Tibial artery (tissue), 4 donors: ENCODE measurements around the gene DHRS4.

Experiments
- DNase-seq, 2 donors: peaks; one replicate each; pipeline ENCODE4 v3.0.0-alpha.2; 2019
- H3K27ac ChIP-seq, 2 donors: fragments of 200-600 bp; sonication (generic) in 1 of 2; 1 replicate in 1 of 2; 2 replicates in 1 of 2; pipeline ENCODE4 v1.5.1; 2018 to 2019; ENCODE audit warnings: mild to moderate bottlenecking in 1 of 2
- H3K27me3 ChIP-seq, 2 donors: fragments of 200-600 bp; sonication (generic) in 1 of 2; one replicate each; pipeline versions ENCODE4 v1.5.1 to v1.6.0; 2016 to 2019
- H3K36me3 ChIP-seq, 3 donors: fragments of 200-600 bp; sonication (generic) in 2 of 3; one replicate each; pipeline ENCODE4 v1.5.1; 2016 to 2019; ENCODE audit warnings: mild to moderate bottlenecking in 2 of 3
- H3K4me1 ChIP-seq, 4 donors: fragments of 200-600 bp; sonication (generic) in 2 of 4; 1 replicate in 3 of 4; 2 replicates in 1 of 4; pipeline ENCODE4 v1.5.1; 2016 to 2019
- H3K4me3 ChIP-seq, 2 donors: fragments of 200-600 bp; sonication (generic) in 1 of 2; 1 replicate in 1 of 2; 2 replicates in 1 of 2; pipeline ENCODE4 v1.5.1; 2018 to 2019; ENCODE audit warnings: mild to moderate bottlenecking in 2 of 2
- H3K9me3 ChIP-seq, 3 donors: fragments of 200-600 bp; sonication (generic) in 1 of 3; one replicate each; pipeline ENCODE4 v1.5.1; 2016 to 2019
- CTCF ChIP-seq, 2 experiments: fragments of 200-600 bp in 1 of 2; fragments of 450-650 bp in 1 of 2; IDR thresholded peaks; one replicate each; pipeline ENCODE4 v1.5.1; 2017 to 2019; ENCODE audit warnings: antibody characterized with exemption in 2 of 2, mild to moderate bottlenecking in 1 of 2, moderate library complexity in 1 of 2
- intact Hi-C: fragments of 100-400 bp; cut with DNase I; formaldehyde crosslinking; loops from one replicate; pipeline ENCODE4 v1.15.0; 2023; ENCODE audit warnings: low total_unique reads

The DHRS4 gene

GRCh38 chr14:23916446-23916845 is 37.1 kb upstream of the DHRS4 start:
- intact Hi-C loops, result no loop called here
- DNase-seq, result no peak
- H3K36me3 ChIP-seq, result no peaks in the 10 kb centered on the region
- no peak for TF ChIP-seq CTCF (IDR thresholded peaks at IDR 0.05)
- no peaks in the 10 kb centered on the region for H3K9me3 ChIP-seq
- no peaks in the 10 kb centered on the region for H3K27me3 ChIP-seq
- peak overlapping the region in 1 of 2 donors; percentile 21 for H3K27ac ChIP-seq
- H3K4me3 ChIP-seq, result no peak overlapping the region
- peaks cover 0 to 18% (median 2%) of the 10 kb centered on the region in 4 donors for H3K4me1 ChIP-seq

- no peak overlapping the region for H3K4me3 ChIP-seq
- no peaks in the 10 kb centered on the region for H3K27me3 ChIP-seq
- H3K36me3 ChIP-seq, result no peaks in the 10 kb centered on the region
- no peak for DNase-seq
- no peak for TF ChIP-seq CTCF (IDR thresholded peaks at IDR 0.05)
- H3K9me3 ChIP-seq, result no peaks in the 10 kb centered on the region
- H3K4me1 ChIP-seq, result no peaks in the 10 kb centered on the region
- intact Hi-C loops, result no loop called here
- H3K27ac ChIP-seq, result no peak overlapping the region
Observed at GRCh38 chr14:23922545-23922944, 31.0 kb upstream of the DHRS4 start.

GRCh38 chr14:23925523-23926075 is 28.0 kb upstream of the DHRS4 start:
- Histone ChIP-seq H3K9me3 (no peaks in the 10 kb centered on the region), H3K4me3 (no peak overlapping the region), H3K27ac (no peak overlapping the region), H3K27me3 (no peaks in the 10 kb centered on the region), H3K36me3 (no peaks in the 10 kb centered on the region), H3K4me1 (peaks cover 0 to 7% (median 3%) of the 10 kb centered on the region in 4 donors)
- intact Hi-C loops, result no loop called here
- DNase-seq, result no peak
- no peak for TF ChIP-seq CTCF (IDR thresholded peaks at IDR 0.05)

- intact Hi-C loops, result no loop called here
- Histone ChIP-seq H3K4me3 (no peak overlapping the region), H3K4me1 (peaks cover 0 to 9% (median 4%) of the 10 kb centered on the region in 4 donors), H3K36me3 (no peaks in the 10 kb centered on the region), H3K27me3 (no peaks in the 10 kb centered on the region), H3K9me3 (no peaks in the 10 kb centered on the region), H3K27ac (no peak overlapping the region)
- DNase-seq, result no peak
- TF ChIP-seq CTCF (IDR thresholded peaks at IDR 0.05), result no peak
Observed at GRCh38 chr14:23926543-23926942, 27.0 kb upstream of the DHRS4 start.

- Histone ChIP-seq H3K4me3 (no peak overlapping the region), H3K9me3 (no peaks in the 10 kb centered on the region), H3K27ac (no peak overlapping the region), H3K27me3 (no peaks in the 10 kb centered on the region), H3K36me3 (no peaks in the 10 kb centered on the region), H3K4me1 (peaks cover 0 to 9% (median 4%) of the 10 kb centered on the region in 4 donors)
- TF ChIP-seq CTCF (IDR thresholded peaks at IDR 0.05), result no peak
- intact Hi-C loops, result no loop called here
- DNase-seq, result no peak
Observed at GRCh38 chr14:23929136-23929535, 24.4 kb upstream of the DHRS4 start.
